Keratinocyte (primary cell): ENCODE measurements around the gene TBC1D16.

ENCODE experiments used
- EZH2 ChIP-seq: IDR thresholded peaks from one replicate; pipeline ENCODE4 v1.6.1; 2012; ENCODE audit warnings: inconsistent platforms, mild to moderate bottlenecking, low read length, moderate library complexity
- TF ChIP-seq, protein P1 (sequence below), 3 experiments: IDR thresholded peaks in 1 of 3; conservative IDR thresholded peaks in 1 of 3; optimal IDR thresholded peaks in 1 of 3; 2 replicates in 2 of 3; 3 replicates in 1 of 3; pipeline versions ENCODE3 to v1.5.1; 2011; ENCODE audit warnings: low read length in 3 of 3, mild to moderate bottlenecking in 3 of 3, moderate library complexity in 2 of 3, control low read depth in 1 of 3, inconsistent platforms in 1 of 3; ENCODE audit not compliant: insufficient read depth in 2 of 3; ENCODE audit errors: extremely low read depth in 1 of 3

DNA sequence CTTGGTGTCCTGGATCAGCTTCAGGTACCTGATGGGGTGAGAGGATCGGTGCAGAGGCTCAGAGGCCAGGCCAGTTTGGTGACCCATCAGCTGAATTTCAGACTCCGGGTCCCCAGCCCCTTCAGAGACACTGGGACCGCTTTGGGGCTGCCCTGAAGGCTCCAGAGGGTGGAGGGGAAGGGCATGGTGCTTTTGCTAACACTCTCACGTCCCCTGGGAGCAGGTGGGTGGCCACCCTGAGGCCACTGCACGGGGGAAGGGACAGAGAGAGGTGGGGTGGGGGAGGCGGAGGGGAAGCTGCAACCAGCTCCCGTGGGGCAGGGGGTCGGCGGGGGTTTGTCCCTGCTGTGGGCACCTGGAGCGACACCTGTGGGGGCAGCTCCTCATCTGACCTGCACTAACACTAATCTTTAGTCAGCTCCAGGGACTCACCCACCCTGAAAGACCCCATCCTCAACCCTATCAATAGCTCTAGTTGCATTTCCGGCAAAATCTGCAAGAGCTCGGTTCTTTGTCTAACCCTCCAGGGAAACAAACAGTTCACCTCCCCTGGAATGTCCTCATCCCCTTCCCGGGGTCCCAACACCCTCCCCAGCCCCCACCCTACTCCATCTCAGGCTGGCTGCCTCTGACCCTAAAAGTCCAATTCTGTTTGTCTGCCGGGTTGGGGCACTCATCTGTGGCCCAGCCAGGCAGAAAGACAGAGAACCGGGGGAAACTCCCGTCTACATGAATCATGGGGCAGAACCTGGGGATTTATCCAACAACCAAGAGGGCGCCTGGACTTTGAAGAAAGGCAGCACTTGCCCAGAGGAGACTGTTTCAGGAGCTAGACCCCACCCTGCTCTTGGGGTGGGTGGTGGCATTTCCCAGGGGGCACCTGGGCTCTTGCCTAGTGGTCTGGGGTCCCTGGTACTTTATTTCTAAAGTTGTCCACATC, 104.5 kb downstream of the TBC1D16 start:
- TF ChIP-seq, protein P1, sequence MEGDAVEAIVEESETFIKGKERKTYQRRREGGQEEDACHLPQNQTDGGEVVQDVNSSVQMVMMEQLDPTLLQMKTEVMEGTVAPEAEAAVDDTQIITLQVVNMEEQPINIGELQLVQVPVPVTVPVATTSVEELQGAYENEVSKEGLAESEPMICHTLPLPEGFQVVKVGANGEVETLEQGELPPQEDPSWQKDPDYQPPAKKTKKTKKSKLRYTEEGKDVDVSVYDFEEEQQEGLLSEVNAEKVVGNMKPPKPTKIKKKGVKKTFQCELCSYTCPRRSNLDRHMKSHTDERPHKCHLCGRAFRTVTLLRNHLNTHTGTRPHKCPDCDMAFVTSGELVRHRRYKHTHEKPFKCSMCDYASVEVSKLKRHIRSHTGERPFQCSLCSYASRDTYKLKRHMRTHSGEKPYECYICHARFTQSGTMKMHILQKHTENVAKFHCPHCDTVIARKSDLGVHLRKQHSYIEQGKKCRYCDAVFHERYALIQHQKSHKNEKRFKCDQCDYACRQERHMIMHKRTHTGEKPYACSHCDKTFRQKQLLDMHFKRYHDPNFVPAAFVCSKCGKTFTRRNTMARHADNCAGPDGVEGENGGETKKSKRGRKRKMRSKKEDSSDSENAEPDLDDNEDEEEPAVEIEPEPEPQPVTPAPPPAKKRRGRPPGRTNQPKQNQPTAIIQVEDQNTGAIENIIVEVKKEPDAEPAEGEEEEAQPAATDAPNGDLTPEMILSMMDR (optimal IDR thresholded peaks at IDR 0.05 in 1 of 3, IDR thresholded peaks at IDR 0.05 in 1 of 3, conservative IDR thresholded peaks at IDR 0.05 in 1 of 3; ENCODE audit: extremely low read depth in 1 of 3, insufficient read depth in 2 of 3, low read length in 3 of 3), result no peak
- peak; percentile 40 for TF ChIP-seq EZH2
